ENCODE data around the gene PRKAG2.
"Not testable (repeated sequence)": the region's sequence is repeated elsewhere in the genome, so short reads cannot be mapped to it uniquely, and the experiment has no call there.

Gene PRKAG2

DNA sequence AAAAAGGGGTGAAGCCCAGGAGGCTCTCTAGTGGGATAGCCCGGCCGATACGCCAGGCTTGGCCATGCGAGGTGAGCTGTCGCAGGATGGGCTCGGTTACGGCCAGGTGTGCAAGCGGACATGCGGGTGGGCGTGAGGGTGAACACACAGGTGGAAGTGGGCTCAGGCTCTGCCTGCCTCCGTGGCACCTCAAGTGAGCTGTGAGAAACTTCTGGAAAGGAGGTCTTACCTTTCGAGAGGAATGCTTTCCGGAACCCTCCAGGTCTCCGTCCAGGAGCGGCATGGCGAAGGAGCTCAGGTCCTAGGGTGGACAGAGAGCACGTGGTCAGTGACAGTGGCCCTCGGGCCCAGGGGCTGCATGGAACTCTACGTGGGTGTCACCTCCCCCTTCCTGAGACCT, 90.7 kb downstream of the PRKAG2 start:
- no peak for DNase-seq (ENCODE audit: low spot score)

DNA sequence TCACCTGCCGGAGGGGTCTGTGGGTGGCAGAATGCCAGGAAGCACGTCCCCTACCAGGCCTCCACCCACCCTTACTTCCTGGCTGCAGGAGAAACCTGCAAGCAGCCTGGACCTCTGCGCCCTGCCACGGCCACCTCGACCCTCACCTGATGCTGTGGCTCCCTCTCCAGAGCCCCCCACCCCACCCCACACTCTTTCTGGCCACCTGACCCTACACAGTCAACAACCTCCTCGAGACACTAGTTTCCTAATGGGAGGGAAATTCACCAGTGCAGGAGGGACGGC, 91.3 kb downstream of the PRKAG2 start:
- DNase-seq (ENCODE audit: low spot score), result no peak

DNA sequence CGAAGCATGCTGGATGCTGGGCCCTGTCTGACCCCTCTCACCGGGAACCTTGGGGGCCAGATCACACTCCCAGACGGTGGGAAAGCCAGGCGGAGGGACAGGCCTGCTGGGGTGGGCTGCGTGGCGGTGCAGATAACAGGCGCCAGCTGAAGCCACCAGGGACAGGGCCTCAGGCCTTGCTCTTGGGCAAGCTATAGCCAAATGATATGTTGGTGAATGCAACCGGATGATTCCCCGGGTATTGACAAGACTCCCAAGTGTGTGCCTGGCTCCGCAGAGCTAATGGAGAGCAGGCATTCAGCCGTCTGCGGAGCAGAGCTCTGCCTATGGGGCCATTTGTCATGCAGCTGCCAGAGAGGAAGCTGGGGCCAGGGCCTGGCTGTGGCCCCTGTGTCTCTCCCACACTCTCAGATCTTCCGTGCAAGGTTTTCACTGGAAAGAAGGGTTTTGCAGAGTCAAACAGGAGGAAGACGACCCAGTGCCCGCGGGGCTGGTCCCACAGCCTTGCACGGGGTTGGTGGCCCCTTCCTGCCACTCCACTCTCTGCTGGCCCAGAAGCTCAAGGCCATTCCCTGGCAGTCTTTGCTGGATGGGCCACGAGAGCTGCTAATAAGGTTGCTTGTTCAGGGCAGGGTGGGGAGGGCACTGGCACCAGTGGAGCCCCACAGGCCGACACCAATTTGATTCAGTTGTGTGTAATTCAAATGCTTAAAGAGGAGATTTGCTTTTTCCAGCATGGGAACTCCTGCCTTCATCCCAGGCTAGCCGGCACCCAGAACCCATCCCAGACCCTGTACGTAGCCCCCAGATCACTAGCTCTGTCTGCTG, 91.8 kb downstream of the PRKAG2 start:
- DNase-seq (ENCODE audit: low spot score), result no peak

DNA sequence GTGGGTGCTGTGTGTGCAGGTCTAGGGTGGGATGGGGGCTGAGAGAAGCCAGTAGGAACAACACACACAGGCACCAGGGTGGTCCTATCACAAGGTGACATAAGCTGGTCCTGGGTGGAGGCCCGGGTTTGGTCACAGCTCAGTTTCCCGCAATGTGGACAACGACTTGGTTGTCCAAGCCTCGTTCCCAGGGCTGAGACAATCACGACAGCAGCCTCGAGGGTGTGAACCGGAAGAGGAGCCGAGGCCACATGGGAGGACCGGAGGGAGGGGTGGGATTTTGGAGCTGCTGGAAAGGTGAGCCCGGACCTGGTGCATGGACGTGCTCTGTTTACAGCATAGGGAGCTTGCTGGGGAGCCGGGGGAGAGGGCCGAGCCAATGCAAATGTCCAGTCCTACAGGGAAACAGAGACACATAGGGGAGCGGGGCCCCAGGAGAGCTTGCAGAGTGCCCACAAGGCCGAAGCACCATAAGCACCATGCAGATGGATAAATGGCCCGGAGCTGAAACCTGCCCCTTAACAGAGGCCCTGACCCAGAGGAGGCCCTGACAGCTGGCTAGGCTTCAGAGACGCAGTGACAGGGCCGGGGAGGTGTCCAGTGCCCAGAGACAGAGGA, 92.8 kb downstream of the PRKAG2 start:
- no peak for DNase-seq (ENCODE audit: low spot score)

DNA sequence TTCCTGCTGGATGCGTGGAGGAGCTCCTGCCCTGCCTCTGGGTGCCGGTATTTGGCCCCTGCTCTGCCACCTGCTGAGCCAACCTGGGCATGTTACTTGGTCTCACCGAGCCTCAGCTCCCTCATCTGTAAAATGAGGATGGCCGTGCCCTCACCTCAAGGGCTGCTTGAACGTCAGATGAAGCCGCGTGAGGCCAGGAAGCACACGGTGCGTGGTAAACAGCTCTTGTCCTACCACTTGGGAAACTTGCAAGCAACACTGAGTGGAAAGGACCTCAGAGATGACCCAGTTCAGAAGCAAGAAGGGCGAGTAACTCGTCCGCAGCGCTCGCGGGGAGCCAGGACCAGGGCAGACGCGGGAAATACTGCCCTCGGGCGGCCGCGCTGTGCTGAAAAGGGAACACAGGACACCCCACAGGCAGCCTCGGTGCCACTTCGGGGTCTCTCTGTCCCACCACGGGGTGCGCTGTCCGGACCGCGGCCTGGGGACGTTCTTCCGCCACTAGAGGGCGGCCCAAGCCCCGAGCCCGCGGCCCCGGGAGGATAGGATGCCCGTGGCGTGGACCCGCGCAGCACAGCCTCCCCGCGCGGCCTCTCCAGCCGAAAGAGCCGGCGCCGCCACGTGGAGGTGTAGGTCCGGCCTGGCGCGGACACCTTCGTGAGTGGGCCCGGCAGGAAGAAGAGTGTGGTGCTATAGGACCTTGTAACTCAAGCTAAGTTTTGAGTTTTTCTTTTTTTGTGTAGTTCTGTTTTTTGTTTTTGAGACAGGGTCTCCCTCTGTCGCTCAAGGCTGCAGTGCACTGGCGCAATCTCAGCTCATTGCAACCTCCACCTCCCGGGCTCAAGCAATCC, 94.1 kb downstream of the PRKAG2 start:
- no peak for DNase-seq (ENCODE audit: low spot score)

DNA sequence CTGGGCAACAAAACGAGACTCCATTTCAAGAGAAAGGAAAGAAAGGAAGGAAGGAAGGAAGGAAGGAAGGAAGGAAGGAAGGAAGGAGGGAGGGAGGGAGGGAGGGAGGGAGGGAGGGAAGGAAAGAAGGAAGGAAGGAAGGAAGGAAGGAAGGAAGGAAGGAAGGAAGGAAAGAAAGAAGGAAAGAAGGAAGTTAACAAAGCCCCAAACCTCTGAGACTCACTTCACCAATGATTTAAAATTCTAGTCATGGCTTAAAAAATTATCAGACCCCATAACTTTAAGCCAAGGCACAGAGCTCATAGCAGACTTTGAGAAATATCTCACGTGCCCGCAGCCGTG, 94.7 kb downstream of the PRKAG2 start:
- not testable (repeated sequence) for DNase-seq (ENCODE audit: low spot score)

DNA sequence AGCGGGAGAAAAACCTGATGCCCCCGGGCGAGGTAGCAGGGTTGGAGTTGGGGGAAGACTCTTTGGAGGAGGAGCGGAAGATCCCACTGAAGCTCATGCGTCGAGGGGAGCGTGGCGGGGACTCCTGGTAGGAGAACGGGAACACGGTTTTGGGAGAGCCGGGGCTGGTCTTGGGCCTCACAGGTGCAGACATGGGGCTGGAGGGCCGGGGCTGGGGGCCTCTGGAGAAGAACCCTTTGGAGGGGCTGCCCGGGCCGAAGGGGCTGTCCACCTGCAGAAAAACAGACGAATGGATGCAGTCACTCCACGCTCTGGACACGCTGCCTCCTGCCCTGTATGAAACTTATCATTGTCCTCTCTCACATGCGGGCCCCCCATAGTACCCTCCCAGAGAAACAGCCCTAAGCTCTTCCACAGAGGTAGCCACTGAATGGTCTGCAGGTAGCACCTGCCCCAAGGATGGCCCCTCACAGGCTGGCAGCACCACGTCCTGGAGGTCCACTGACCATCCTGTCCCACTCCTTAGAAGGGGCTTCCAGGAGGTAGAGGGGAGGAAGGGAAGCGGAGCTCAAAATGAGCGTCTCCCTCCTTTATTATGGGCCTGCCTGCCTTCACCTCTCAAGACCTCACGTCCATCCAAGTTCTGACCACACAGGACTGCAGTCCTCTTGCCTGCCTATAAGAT, 95.6 kb downstream of the PRKAG2 start:
- no peak for DNase-seq (ENCODE audit: low spot score)

DNA sequence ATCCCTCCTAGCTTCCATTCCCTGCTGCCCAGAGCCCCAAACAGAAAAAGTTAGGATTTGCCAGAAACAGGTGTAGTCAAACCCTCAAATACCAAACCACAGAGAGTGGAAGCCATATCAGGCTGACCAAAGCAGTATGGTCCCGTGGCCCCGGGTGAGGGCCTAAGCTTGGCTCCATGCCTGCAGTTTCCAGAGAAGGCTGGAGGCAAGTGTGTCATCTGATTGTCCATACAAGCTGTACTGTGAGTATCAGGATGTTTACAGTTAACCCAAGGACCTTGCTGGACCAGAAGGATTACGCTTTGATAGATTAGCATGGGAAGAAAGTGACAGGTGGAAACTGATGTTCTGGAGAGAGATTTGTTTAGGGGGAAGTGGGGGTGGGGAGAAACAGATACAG, 96.3 kb downstream of the PRKAG2 start:
- DNase-seq (ENCODE audit: low spot score), result no peak

DNA sequence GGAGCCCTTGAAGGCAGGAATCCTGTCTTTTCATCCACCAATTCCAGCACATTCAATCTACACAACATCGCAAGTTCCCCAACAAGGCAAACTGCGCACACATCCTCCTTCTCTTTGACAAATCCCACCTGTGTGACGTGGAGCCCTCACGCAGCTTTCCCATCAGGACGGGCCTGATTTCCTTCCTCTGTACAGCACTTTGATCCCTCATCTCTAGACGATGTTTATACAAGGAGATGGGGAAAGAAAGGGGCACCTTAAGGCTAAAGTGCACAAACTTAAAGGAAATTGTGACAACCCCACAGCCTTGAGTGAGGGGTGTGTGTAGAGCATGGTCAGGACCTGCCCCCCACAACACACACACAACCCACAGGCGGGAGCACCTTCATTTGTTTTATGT, 97.2 kb downstream of the PRKAG2 start:
- no peak for DNase-seq (ENCODE audit: low spot score)

DNA sequence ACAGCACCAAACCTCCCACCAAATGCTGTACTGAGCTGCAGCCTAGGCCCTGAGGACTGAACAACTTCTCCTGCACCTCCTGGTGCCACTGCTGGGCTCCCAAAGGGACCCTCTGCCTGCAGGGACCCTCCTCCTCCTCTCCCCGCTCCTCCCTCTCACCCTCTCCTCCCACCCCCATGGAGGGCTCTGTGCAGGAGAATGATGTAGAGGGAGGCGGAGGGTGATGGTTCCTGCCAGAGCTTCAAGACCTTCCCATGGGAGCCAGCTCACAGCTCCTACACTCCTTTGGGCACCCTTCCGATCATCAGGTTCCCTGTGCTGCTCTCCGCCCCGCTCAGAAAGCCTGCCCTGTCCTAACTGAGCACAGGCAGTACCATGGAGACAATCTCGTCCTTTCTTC, 97.7 kb downstream of the PRKAG2 start:
- no peak for DNase-seq (ENCODE audit: low spot score)

DNA sequence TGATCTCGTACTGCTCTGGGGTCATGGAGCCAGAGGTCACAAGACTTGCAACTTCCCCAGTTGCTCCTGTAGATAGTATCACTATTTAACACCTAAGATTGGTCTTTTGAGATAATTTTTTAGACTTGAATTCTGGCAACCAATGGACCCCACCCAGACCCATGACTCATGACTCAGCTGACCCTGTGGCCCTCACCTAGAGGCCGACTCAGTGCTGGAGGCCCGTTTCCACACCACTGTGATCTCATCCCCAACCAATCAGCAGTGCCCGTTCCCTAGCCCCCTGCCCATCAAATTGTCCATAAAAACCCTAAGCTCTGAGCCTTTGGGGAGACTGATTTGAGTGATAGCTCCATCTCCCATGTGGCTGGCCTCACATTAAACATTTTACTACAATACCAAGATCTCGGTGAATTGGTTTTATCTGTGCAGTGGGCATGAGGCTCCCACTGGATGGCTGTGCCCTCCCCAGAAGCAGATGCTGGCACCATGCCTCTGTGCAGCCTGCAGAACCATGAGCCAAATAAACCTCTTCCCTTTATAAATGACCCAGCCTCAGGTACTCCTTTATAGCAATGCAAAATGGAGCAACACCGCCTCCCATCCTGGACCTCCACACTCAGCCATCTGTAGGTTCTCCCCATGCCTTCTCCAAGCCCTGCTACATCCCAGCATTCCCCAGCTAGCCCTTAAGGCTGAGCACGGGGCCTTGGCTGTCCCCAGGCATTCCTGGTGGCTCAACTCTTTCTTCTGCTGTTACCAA, 98.8 kb downstream of the PRKAG2 start:
- no peak for DNase-seq (ENCODE audit: low spot score)

DNA sequence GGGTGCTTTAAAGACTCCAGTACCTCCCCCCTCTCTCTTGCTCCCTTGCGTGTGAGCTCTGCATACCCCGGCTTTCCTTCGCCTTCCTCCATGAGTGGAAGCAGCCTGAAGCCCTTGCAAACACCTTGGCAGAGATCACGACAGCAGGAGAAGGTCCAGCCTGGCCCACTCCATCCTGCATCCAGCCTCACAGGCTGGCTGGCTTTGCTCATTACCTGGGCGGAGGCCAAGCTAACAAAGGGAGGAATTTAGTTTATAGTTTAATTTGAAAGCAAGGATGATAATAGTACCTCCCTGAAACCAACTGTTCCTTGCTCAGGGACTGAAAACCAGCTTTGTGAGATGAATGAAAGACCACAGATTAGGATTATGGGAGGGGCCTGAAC, 99.4 kb downstream of the PRKAG2 start:
- no peak for DNase-seq (ENCODE audit: low spot score)

DNA sequence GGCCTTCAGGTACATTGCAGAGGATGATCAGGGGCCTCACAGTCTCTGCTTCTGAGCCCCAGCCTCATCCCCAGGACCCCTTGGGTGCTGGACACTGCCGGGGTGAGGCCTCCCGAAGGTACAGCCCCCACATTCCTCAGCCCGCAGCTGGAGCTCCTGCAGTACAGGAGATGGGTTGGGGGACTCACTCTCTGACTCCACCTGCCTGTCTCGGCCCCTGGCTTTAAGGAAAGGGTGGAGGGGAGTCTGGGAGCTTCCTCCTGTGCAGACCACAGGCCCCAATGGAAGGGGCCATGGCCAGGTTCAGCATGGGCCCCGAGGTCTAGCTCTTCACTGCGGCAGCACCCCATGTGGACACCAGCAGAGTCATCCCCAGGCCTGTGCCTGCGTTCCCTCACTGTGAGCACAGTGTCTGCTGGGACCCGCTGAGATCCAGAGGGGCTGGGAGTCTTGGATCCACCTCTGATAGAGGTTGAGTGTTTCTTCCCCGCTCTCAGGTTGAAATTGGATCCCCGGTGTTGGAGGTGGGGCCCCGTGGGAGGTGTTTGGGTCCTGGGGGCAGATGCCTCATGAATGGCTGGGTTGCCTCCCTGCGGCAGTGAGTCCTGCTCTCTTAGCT, 99.9 kb downstream of the PRKAG2 start:
- DNase-seq (ENCODE audit: low spot score), result no peak

DNA sequence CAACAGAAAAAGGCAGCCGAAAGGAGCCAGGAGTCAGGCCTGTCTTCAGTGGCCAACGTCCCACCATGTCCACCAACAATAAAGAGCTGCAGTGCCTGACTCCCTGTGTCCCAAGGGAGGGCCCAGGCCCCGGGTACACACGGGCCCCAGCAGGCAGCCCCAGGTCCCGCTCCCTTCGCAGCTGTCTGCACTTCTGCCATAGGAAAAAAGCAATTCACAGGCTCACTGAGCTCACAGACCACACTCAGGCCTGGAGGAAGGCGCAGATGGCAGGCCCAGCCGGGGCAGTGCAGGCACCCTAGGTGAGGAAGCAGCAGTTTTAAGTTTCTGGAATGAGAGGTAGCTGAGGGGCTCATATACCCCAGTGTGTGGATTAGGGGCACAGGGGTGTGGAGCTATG, 100.5 kb downstream of the PRKAG2 start:
- no peak for DNase-seq (ENCODE audit: low spot score)

DNA sequence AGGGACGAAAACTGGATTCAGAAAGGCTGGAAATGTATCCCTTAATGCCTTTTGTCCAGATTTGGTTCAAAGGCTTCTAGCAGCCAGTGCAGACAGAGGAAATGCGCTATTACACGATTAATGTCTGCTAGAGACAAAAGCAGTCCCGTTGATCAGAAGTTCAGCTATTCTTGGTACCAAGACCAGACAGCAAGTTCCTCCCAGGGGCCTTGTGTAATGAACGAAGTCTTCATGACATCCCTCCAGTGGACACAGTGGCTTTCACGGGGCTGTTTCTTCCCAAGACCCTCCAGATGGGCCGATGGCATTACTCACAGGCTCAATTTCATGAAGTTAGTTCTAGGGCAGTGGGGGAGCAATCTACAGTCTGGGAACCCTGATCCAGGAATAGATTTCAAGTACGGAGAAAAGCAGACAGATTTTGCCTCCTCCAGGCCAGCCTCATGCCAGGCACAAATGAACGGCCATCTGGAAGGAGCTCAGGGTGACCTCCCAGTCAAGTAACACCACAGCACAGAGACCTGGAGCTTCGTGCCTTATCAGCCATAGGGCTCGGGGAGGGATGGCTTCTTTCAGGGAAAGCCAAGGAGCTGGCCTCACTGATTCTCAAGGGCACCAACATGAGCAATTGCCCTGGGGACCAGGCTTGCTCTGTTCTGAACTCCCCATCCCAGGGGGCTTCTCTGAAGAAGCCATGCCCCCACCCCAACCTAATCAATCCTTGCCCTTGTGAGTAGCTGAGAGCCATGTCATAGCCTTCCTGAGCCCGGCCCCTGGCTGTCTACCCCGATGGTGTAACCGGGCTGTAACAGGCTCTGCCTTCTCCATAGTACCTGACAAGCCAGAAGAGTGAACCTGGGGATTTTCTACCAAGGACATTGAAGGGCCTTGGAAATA, 101.1 kb downstream of the PRKAG2 start:
- no peak for DNase-seq (ENCODE audit: low spot score)

DNA sequence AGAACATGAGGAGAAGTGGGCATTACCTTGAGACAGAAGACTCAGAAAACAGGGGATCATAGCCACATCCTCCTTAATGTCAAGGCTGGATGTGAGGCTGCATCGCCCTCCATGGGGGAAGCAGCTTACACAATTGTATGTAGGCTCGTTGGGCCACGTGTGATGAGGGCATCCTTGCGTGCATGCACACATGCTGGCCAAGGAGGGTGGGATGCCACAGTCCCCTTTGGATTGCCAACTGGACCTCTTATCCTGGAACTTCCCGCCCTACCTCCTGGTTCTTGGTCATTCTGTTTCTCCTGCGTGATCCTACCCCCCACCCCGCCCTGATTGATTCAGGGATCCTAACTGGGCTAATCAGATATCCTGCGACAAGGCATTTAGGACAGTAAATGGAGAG, 102.0 kb downstream of the PRKAG2 start:
- no peak for DNase-seq (ENCODE audit: low spot score)

DNA sequence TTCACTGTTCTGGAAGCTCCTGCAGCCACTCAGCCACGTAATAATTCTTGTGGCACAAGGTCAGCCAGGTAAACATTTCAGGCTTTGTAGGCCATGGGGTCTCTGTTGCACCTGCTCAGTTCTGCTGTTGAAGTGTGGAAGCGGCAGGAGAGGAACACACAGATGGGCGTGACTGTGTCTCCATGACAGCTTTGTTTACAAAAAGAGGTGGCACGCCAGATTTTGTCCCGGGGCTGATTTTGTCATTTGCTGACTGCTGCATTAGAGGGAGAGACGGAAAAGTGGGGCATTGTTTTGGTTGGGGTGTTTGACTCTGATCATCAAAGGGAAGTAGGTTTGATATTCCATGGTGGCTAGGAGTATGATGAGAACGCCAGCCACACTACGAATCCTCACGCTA, 103.1 kb downstream of the PRKAG2 start:
- no peak for DNase-seq (ENCODE audit: low spot score)

DNA sequence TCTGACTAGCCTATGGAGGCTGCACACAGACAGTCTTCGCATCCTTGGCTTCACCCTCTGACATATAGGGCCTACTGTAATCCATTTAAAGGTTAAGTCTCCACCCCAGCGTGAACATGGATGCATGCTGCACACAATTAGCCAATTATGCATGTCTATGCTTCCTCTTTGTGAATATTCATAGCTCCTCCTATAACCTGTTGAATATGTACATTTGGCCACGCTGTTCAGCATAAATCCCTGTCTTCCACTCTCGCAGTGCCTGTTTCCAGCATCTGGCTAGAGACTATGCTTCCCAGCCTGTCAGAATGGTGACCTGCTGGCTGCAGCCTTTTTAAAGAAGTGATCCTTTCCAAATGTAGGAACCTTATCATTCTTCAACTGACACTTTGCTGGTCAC, 106.7 kb downstream of the PRKAG2 start:
- DNase-seq (ENCODE audit: low spot score), result no peak

DNA sequence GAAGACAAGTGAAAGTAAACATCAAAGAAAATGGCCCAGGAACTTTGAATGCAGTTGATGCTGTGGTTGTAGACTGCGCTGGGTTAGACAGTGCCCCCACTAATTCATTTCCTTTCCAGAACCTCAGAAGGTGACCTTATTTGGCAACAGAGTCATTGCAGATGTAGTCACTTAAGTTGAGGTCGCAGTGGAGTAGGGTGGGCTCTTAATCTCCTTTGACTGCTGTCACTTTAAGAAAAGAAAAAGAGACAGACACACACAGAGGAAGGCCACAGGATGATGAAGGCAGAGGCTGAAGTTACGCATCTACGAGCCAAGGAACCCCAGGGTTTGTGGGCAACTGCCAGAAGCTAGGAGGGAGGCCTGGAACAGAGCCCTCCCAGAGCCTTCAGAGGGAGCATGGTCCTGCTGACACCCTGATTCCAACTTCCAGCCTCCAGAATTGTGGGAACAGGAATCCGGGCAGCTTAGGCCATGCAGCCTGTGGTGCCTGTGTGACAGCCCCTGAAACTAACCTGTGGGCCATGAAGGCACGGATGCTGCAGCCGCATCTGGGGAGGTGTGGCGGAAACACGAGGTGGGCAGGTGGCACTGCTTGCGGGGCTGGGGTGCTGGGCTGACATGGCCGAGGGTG, 107.6 kb downstream of the PRKAG2 start:
- no peak for DNase-seq (ENCODE audit: low spot score)

DNA sequence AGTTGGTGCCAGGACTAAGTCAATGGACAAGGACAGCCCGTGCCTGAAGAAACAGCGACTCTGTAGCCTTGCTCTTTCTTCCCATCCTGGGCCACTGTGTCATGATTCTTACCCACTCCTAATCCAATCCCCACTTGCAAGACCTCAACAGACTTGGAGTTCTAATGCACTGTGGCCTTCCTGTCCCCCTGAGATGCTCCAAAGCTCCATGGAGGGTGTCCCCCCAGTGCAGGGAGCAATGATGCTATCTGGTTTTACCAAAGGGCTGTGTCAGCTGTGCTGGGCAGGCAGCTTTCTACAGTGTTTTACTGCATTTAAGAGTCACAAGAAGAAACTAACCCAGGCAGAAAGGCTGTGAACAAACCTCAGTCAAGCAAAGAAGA, 108.1 kb downstream of the PRKAG2 start:
- DNase-seq (ENCODE audit: low spot score), result no peak

All from RKO (cell line).